HG02970 (cell line): ENCODE measurements around the gene FAM151B.
"Not testable (repeated sequence)": the region's sequence is repeated elsewhere in the genome, so short reads cannot be mapped to it uniquely, and the experiment has no call there.

Experiments
- ATAC-seq: cut with Tn5 transposase; IDR thresholded peaks from one replicate; pipeline ENCODE4 v1.9.1; 2021; ENCODE audit warnings: mild to moderate bottlenecking, moderate library complexity, moderate number of reproducible peaks; ENCODE audit not compliant: unreplicated experiment, low FRiP score

Gene FAM151B

GRCh38 chr5:80580291-80580690 is 92.4 kb downstream of the FAM151B start:
- not testable (repeated sequence) for ATAC-seq

GRCh38 chr5:80584770-80585169 is 96.9 kb downstream of the FAM151B start:
- ATAC-seq, result no peak

- ATAC-seq, result no peak
Observed at GRCh38 chr5:80588858-80589540, 101.1 kb downstream of the FAM151B start.

GRCh38 chr5:80590766-80591165 is 102.9 kb downstream of the FAM151B start:
- no peak for ATAC-seq

- ATAC-seq, result no peak
Observed at GRCh38 chr5:80591352-80591751, 103.5 kb downstream of the FAM151B start.

- no peak for ATAC-seq
Observed at GRCh38 chr5:80592105-80592504, 104.2 kb downstream of the FAM151B start.
